Measurements from ENCODE around the gene RFLNA.
"Not testable (repeated sequence)": the region's sequence is repeated elsewhere in the genome, so short reads cannot be mapped to it uniquely, and the experiment has no call there.

RFLNA gene

GRCh38 chr12:124282287-124282686 is 12.6 kb upstream of the RFLNA start:
- no peak for DNase-seq (ENCODE audit: low spot score)

GRCh38 chr12:124283326-124283725 is 11.6 kb upstream of the RFLNA start:
- DNase-seq (ENCODE audit: low spot score): no peak

GRCh38 chr12:124284368-124284767 is 10.5 kb upstream of the RFLNA start:
- DNase-seq (ENCODE audit: low spot score): no peak

GRCh38 chr12:124286414-124286813 is 8.5 kb upstream of the RFLNA start:
- no peak for DNase-seq (ENCODE audit: low spot score)

- no peak for DNase-seq (ENCODE audit: low spot score)
These were observed 7.9 kb upstream of the RFLNA start for GRCh38 chr12:124286971-124287370.

GRCh38 chr12:124289634-124290600 is 5.0 kb upstream of the RFLNA start:
- DNase-seq (ENCODE audit: low spot score): peak; percentile 75

- no peak for DNase-seq (ENCODE audit: low spot score)
These were observed 2.5 kb upstream of the RFLNA start for GRCh38 chr12:124292385-124292784.

- DNase-seq (ENCODE audit: low spot score): no peak
These were observed 1.4 kb upstream of the RFLNA start for GRCh38 chr12:124293286-124294003.

- peak; percentile 37 for DNase-seq (ENCODE audit: low spot score)
These were observed 652 bp downstream of the RFLNA start for GRCh38 chr12:124295431-124296058.

GRCh38 chr12:124296295-124296915 is 1.5 kb downstream of the RFLNA start:
- no peak for DNase-seq (ENCODE audit: low spot score)

- no peak for DNase-seq (ENCODE audit: low spot score)
These were observed 2.0 kb downstream of the RFLNA start for GRCh38 chr12:124296916-124297351.

- DNase-seq (ENCODE audit: low spot score): no peak
These were observed 2.5 kb downstream of the RFLNA start for GRCh38 chr12:124297389-124297788.

- DNase-seq (ENCODE audit: low spot score): no peak
These were observed 3.0 kb downstream of the RFLNA start for GRCh38 chr12:124297856-124298255.

GRCh38 chr12:124298685-124299410 is 4.0 kb downstream of the RFLNA start:
- DNase-seq (ENCODE audit: low spot score): no peak

GRCh38 chr12:124299628-124300388 is 4.9 kb downstream of the RFLNA start:
- no peak for DNase-seq (ENCODE audit: low spot score)

- DNase-seq (ENCODE audit: low spot score): not testable (repeated sequence)
These were observed 5.8 kb downstream of the RFLNA start for GRCh38 chr12:124300657-124301056.

- no peak for DNase-seq (ENCODE audit: low spot score)
These were observed 6.3 kb downstream of the RFLNA start for GRCh38 chr12:124301084-124301654.

- no peak for DNase-seq (ENCODE audit: low spot score)
These were observed 7.4 kb downstream of the RFLNA start for GRCh38 chr12:124302241-124302806.

GRCh38 chr12:124302807-124303578 is 8.1 kb downstream of the RFLNA start:
- DNase-seq (ENCODE audit: low spot score): no peak
